CD4-positive, alpha-beta T cell (primary cell): ENCODE measurements around the gene PTPRE. TPM values are rescaled to one million over a fixed set of nuclear protein-coding genes. Genes with fewer than 3 reads are reported as not detected.

Experiments
- ATAC-seq: fragments of 200-7000 bp; cut with Tn5 transposase; one replicate; pipeline ENCODE4 v1.10.0; 2022; ENCODE audit warnings: mild to moderate bottlenecking; ENCODE audit not compliant: poor library complexity
- CTCF ChIA-PET: fragments of 350-600 bp; sonication (Branson Sonifier 250); formaldehyde crosslinking; loops from one replicate; lab custom pipeline; 2021; ENCODE audit warnings: antibody characterized with exemption, inconsistent platforms; lab: Charles Lee
- POLR2A ChIA-PET: fragments of 350-600 bp; sonication (Branson Sonifier 250); formaldehyde crosslinking; loops from one replicate; lab custom pipeline; 2021; ENCODE audit warnings: antibody characterized with exemption, inconsistent platforms; lab: Charles Lee
- DNase-seq, 14 experiments: peaks; one replicate each; pipeline ENCODE4 v3.0.0-alpha.2; 2013 to 2020; ENCODE audit warnings: mixed read lengths in 2 of 14
- H3K27ac ChIP-seq, 2 donors: one replicate each; pipeline versions ENCODE4 v1.5.1 to v1.7.0; 2013; ENCODE audit warnings: low read length in 2 of 2, low read depth in 1 of 2, mild to moderate bottlenecking in 1 of 2
- H3K27me3 ChIP-seq, 2 experiments: 1 replicate in 1 of 2; 2 replicates in 1 of 2; pipeline versions ENCODE4 v1.6.1 to v1.7.0; 2013; ENCODE audit warnings: low read length in 2 of 2, control low read depth in 1 of 2, mild to moderate bottlenecking in 1 of 2, moderate library complexity in 1 of 2; ENCODE audit not compliant: insufficient read depth in 2 of 2, control insufficient read depth in 1 of 2
- H3K36me3 ChIP-seq: one replicate; pipeline ENCODE4 v1.6.1; 2013; ENCODE audit warnings: low read length, control low read depth; ENCODE audit not compliant: insufficient read depth
- H3K4me1 ChIP-seq: one replicate; pipeline ENCODE4 v1.6.1; 2013; ENCODE audit warnings: low read length, control low read depth; ENCODE audit not compliant: insufficient read depth
- H3K4me3 ChIP-seq: one replicate; pipeline ENCODE4 v1.5.1; 2013; ENCODE audit warnings: mild to moderate bottlenecking, low read length, moderate library complexity
- H3K9me3 ChIP-seq, 2 experiments: 1 replicate in 1 of 2; 2 replicates in 1 of 2; pipeline versions ENCODE4 v1.6.1 to v1.7.0; 2013; ENCODE audit warnings: low read length in 2 of 2, mild to moderate bottlenecking in 2 of 2, control low read depth in 1 of 2, moderate library complexity in 1 of 2; ENCODE audit not compliant: control insufficient read depth in 1 of 2, insufficient read depth in 1 of 2
- H3K27ac Mint-ChIP-seq: one replicate; pipeline ENCODE4 v1.8.0; 2020; ENCODE audit warnings: mixed read lengths
- H3K27me3 Mint-ChIP-seq: one replicate; pipeline ENCODE4 v1.8.0; 2021; ENCODE audit warnings: mixed read lengths
- H3K36me3 Mint-ChIP-seq: one replicate; pipeline ENCODE4 v1.8.0; 2021; ENCODE audit warnings: low read depth, mixed read lengths
- H3K4me1 Mint-ChIP-seq: one replicate; pipeline ENCODE4 v1.8.0; 2021; ENCODE audit warnings: low read depth, mixed read lengths
- H3K4me3 Mint-ChIP-seq: one replicate; pipeline ENCODE4 v1.8.0; 2020; ENCODE audit warnings: mild to moderate bottlenecking, mixed read lengths
- H3K9me3 Mint-ChIP-seq: one replicate; pipeline ENCODE4 v1.8.0; 2020; ENCODE audit warnings: mixed read lengths
- intact Hi-C, 2 experiments: fragments of 100-400 bp; cut with DNase I in 1 of 2; cut with micrococcal nuclease in 1 of 2; formaldehyde crosslinking; loops; one replicate each; pipeline versions ENCODE4 v1.15.1 to v1.9.0; 2023 to 2025; cut with DNase I, micrococcal nuclease
- total RNA-seq, 174 experiments: library from RNA in 2 of 174; stranded (reverse) in 2 of 174; gene quantifications; one replicate each; pipeline ENCODE4 v1.2.3 and lab custom pipeline; 2021 to 2026
- TF ChIP-seq, protein P1 (sequence below): fragments of 200-600 bp; IDR thresholded peaks from one replicate; pipeline ENCODE4 v1.8.0; 2022; ENCODE audit warnings: antibody characterized with exemption, mild to moderate bottlenecking

PTPRE gene
- total RNA-seq, 2 experiments from 2014 or later: 47.6 to 55.1 TPM

DNA sequence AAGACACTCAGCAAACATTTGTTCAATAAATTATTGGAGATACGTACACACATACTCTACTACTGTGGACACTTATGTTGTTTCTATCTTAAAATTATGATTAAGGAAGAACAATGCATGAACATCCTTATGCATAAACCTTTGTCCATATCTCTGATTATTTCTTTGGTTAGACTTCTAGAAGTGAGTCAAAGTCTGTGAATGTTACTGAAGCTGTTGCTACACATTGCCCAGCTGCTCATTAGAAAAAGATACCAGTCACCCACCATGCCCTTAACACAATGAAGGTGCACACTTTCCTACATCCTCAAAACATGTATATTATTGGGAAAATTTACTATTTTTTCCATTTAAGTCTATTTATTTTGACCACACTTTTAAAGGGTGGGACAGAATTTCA lies 12.8 kb upstream of the PTPRE start:
- Mint-ChIP-seq H3K4me1 (no peaks in the 10 kb centered on the region), H3K27ac (no peak overlapping the region), H3K36me3 (no peaks in the 10 kb centered on the region), H3K4me3 (no peak overlapping the region), H3K27me3 (peaks cover 13% of the 10 kb centered on the region), H3K9me3 (peaks cover 4% of the 10 kb centered on the region)
- Histone ChIP-seq H3K36me3 (no peaks in the 10 kb centered on the region), H3K27ac (no peak overlapping the region), H3K27me3 (peaks cover 0 to 7% of the 10 kb centered on the region in 2 experiments), H3K4me3 (no peak overlapping the region), H3K4me1 (no peaks in the 10 kb centered on the region), H3K9me3 (no peaks in the 10 kb centered on the region)
- ChIA-PET CTCF (no interaction called here), POLR2A (no interaction called here)
- intact Hi-C loops: no loop called here
- DNase-seq (no peak), ATAC-seq (no peak)
- TF ChIP-seq, protein P1, sequence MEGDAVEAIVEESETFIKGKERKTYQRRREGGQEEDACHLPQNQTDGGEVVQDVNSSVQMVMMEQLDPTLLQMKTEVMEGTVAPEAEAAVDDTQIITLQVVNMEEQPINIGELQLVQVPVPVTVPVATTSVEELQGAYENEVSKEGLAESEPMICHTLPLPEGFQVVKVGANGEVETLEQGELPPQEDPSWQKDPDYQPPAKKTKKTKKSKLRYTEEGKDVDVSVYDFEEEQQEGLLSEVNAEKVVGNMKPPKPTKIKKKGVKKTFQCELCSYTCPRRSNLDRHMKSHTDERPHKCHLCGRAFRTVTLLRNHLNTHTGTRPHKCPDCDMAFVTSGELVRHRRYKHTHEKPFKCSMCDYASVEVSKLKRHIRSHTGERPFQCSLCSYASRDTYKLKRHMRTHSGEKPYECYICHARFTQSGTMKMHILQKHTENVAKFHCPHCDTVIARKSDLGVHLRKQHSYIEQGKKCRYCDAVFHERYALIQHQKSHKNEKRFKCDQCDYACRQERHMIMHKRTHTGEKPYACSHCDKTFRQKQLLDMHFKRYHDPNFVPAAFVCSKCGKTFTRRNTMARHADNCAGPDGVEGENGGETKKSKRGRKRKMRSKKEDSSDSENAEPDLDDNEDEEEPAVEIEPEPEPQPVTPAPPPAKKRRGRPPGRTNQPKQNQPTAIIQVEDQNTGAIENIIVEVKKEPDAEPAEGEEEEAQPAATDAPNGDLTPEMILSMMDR: no peak

- no peak for ATAC-seq
- Histone ChIP-seq H3K36me3 (no peaks in the 10 kb centered on the region), H3K4me3 (no peak overlapping the region), H3K9me3 (no peaks in the 10 kb centered on the region), H3K27ac (no peak overlapping the region), H3K27me3 (peaks cover 0 to 7% of the 10 kb centered on the region in 2 experiments), H3K4me1 (no peaks in the 10 kb centered on the region)
- no peak overlapping the region for H3K27ac Mint-ChIP-seq
- DNase-seq: no peak
- TF ChIP-seq, protein P1: no peak
- ChIA-PET CTCF (no interaction called here), POLR2A (no interaction called here)
- peaks cover 17% of the 10 kb centered on the region for H3K27me3 Mint-ChIP-seq
- no peaks in the 10 kb centered on the region for H3K4me1 Mint-ChIP-seq
- no peaks in the 10 kb centered on the region for H3K36me3 Mint-ChIP-seq
- no peak overlapping the region for H3K4me3 Mint-ChIP-seq
- H3K9me3 Mint-ChIP-seq: peaks cover 4% of the 10 kb centered on the region
- intact Hi-C loops: no loop called here
Measured at GRCh38 chr10:127896590-127896989, 10.3 kb upstream of the PTPRE start.

GRCh38 chr10:127897177-127897576 lies 9.7 kb upstream of the PTPRE start:
- TF ChIP-seq, protein P1: no peak
- peaks cover 0 to 7% of the 10 kb centered on the region in 2 experiments for H3K27me3 ChIP-seq
- ChIA-PET CTCF (no interaction called here), POLR2A (no interaction called here)
- ATAC-seq: no peak
- Mint-ChIP-seq H3K4me1 (no peaks in the 10 kb centered on the region), H3K9me3 (peaks cover 4% of the 10 kb centered on the region), H3K4me3 (no peak overlapping the region), H3K27ac (no peak overlapping the region), H3K36me3 (no peaks in the 10 kb centered on the region), H3K27me3 (peaks cover 17% of the 10 kb centered on the region)
- no peak overlapping the region for H3K4me3 ChIP-seq
- H3K27ac ChIP-seq: no peak overlapping the region
- H3K4me1 ChIP-seq: no peaks in the 10 kb centered on the region
- intact Hi-C loops: no loop called here
- H3K9me3 ChIP-seq: no peaks in the 10 kb centered on the region
- DNase-seq: no peak
- H3K36me3 ChIP-seq: no peaks in the 10 kb centered on the region
